Kidney epithelial cell (primary cell): ENCODE data around the gene OR4D10. TPM values are rescaled to one million over a fixed set of nuclear protein-coding genes. Genes with fewer than 3 reads are reported as not detected.

Source experiments
- DNase-seq: peaks from one replicate; pipeline ENCODE4 v3.0.0-alpha.2; 2010; ENCODE audit warnings: low read depth
- H3K27me3 ChIP-seq: 2 replicates; pipeline ENCODE4 v1.6.0; 2011; ENCODE audit warnings: low read length; ENCODE audit not compliant: control insufficient read depth, insufficient read depth
- H3K36me3 ChIP-seq: 2 replicates; pipeline ENCODE4 v1.5.1; 2011; ENCODE audit warnings: low read length; ENCODE audit not compliant: control insufficient read depth, insufficient read depth
- H3K4me3 ChIP-seq: 2 replicates; pipeline ENCODE4 v1.5.1; 2011; ENCODE audit warnings: low read depth, mild to moderate bottlenecking, control low read depth, low read length
- total RNA-seq: library from RNA; depleted of rRNA; stranded (reverse); fragments of >200 nt; gene quantifications from 2 replicates; pipeline ENCODE4 v1.2.3, GENCODE V29; 2015
- TF ChIP-seq, protein P1 (sequence below): IDR thresholded peaks from 2 replicates; pipeline ENCODE4 v1.5.1; 2011; ENCODE audit warnings: mild to moderate bottlenecking, moderate library complexity, low read length, control low read depth, inconsistent platforms; ENCODE audit not compliant: insufficient read depth, poor library complexity, severe bottlenecking

The OR4D10 gene
- not detected in 2 replicates for total RNA-seq

DNA sequence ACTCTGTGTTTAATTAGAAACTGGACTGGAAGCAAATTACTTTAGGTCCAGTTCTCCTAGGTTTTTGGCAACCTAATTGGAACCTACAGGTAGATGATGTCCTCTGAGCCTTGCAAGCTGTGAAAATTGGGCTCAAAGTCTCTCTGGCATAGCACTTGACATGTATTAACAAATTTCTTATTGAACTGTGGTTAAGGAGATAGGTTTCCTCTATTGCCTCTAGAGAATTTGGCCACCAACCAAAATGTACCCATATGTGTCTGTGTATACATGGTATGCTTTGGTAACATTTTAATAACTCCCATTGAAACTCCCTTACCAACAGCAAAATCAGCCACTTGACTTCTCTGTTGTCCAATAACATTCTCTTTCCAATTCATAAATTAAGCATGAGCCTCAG lies at the start of gene OR4D10:
OR4D10 (plus strand) TSS at position 301 of the 400 bp plus-strand sequence. CDS start 4,115 bp downstream, outside the sequence.
- H3K27me3 ChIP-seq = no peaks in the 10 kb centered on the region
- DNase-seq = no peak
- TF ChIP-seq, protein P1, sequence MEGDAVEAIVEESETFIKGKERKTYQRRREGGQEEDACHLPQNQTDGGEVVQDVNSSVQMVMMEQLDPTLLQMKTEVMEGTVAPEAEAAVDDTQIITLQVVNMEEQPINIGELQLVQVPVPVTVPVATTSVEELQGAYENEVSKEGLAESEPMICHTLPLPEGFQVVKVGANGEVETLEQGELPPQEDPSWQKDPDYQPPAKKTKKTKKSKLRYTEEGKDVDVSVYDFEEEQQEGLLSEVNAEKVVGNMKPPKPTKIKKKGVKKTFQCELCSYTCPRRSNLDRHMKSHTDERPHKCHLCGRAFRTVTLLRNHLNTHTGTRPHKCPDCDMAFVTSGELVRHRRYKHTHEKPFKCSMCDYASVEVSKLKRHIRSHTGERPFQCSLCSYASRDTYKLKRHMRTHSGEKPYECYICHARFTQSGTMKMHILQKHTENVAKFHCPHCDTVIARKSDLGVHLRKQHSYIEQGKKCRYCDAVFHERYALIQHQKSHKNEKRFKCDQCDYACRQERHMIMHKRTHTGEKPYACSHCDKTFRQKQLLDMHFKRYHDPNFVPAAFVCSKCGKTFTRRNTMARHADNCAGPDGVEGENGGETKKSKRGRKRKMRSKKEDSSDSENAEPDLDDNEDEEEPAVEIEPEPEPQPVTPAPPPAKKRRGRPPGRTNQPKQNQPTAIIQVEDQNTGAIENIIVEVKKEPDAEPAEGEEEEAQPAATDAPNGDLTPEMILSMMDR = no peak
- H3K4me3 ChIP-seq = no peak within 1 kb of the TSS
- H3K36me3 ChIP-seq = no peaks in the 10 kb centered on the region

DNA sequence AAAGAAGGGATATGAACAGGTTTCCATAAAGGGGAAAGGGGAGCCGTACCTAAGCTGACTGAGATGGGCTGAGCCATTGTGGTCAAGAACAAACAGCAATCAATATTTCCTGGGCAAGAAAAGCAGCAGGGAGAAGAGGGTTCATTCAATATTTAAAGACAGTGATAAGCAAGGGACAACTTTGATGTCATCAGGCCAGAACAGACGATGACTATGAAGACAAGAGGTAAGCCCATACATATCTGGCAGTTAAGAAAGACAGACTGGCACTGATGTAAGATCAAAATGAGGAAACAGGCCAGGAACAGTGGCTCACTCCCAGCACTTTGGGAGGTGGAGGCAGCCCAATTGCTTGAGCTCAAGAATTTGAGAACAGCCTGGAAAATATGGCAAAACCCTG lies 49.3 kb upstream of the OR4D10 start:
- TF ChIP-seq, protein P1 = no peak
- H3K36me3 ChIP-seq = no peaks in the 10 kb centered on the region
- no peak for DNase-seq

DNA sequence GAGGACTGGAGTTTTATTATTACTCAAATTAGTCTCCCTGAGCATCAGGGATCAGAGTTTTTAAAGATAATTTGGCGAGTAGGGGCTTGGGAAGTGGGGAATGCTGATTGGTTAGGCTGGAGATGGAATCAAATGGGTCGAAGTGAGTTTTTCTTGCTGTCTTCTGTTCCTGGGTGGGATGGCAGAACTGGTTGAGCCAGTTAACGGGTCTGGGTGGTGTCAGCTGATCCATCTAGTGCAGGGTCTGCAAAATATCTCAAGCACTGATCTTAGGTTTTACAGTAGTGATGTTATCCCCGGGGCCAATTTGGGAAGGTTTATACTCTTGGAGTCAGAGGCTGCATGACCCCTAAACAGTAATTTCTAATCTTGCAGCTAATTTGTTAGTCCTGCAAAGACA lies 48.0 kb upstream of the OR4D10 start:
- Histone ChIP-seq H3K36me3 (no peaks in the 10 kb centered on the region), H3K27me3 (no peaks in the 10 kb centered on the region), H3K4me3 (no peak overlapping the region)
- TF ChIP-seq, protein P1 = no peak
- no peak for DNase-seq

More for the DNA sequence above, 49.3 kb upstream of the OR4D10 start:
- H3K4me3 ChIP-seq = no peak overlapping the region
- H3K27me3 ChIP-seq = no peaks in the 10 kb centered on the region

DNA sequence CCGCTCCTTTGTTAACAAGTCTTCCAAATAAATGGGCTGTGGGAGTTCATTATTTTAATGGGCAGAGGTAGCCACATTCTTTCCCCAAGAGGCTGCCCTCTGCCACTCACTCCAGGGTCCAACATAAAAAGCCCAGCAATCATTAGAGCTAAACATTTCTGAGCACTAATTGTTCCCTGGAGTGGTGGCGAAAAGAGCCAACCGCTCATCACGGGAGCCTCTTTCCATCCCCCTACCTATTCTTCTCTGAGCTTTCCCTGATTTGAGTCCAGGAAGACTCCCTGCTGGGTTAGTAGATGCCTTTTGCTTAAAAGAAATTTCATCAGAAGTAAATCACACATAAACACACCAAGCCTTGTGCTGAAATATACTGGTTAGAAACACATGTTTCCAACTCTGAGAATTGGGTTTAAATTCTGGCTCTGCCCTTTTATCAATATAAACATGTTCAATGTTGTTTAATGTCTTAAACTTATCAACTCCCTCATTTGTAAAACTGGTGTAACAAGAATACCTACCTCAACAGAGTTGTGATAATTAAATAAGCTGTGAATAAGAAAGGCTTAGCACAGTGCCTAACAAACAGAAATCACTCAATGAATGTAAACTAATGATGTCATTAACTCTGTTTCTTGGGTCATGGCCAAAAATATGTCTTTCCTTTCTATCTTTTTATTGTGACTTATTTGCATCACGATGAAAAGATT lies 46.6 kb upstream of the OR4D10 start, which contains the start of gene OR5A2:
OR5A2 (minus strand) TSS at position 53 of the 707 bp plus-strand sequence. CDS start 3,460 bp downstream, outside the sequence.
- TF ChIP-seq, protein P1 = no peak
- no peaks in the 10 kb centered on the region for H3K27me3 ChIP-seq
- no peak for DNase-seq
- no peak within 1 kb of the TSS for H3K4me3 ChIP-seq
- no peaks in the 10 kb centered on the region for H3K36me3 ChIP-seq

DNA sequence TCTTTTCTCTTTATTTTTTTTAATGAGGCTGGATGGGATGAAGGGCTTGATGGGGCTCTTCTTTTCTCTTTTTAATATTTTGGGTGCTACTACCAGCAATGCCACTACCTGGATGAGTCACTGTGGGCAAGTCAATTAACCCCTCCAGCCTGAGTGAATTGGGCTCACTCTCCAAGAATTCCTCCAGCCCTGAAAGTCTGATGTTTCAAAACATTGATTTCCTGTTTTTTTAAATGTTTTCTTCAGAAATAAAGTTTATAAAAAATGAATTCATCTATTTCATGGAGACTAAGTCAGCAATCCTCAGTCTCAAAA lies 46.1 kb upstream of the OR4D10 start:
- no peak overlapping the region for H3K4me3 ChIP-seq
- TF ChIP-seq, protein P1 = no peak
- H3K27me3 ChIP-seq = no peaks in the 10 kb centered on the region
- DNase-seq = no peak
- H3K36me3 ChIP-seq = no peaks in the 10 kb centered on the region
